ENCODE results near the gene ZNF638.

ZNF638 gene

DNA sequence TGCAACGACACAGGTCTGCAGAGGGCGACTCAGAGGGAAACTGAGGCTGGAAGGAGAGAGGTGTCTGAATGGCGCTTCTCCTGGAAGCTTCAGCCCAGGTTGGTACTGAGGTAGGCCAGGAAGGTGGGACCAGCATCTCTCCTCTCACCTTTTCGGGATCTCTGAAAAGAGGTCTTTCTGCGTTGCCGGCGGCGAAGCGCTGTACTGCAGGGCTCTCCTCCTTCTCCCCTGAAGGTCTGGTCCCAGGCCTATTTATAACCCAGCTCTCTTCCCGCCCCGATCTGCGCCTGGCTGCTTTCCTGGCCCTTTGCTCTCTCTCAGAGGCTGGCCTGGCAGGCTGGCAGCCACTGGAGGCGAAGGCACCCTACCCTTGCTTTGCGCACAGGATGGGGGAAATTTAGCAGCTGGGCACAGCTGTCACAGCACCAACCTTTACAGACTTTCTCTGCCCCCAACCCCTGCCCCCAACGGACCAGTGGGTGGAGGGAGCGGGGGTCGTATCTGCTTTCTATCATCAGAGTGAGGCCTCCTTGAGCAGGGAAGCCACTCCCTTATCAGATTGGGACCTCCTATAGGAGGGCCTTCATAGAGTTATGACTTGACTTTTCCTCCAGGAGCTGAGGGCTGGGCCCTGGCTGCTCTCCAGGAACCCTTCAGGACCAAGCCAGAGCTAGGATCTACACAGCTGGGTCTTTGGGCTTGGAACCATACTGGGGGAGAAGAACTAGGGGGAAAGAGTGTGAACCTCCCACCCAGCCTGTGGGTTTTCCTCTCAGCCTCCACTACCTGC, 122.8 kb downstream of the ZNF638 start:
- TF ChIP-seq, protein P1, sequence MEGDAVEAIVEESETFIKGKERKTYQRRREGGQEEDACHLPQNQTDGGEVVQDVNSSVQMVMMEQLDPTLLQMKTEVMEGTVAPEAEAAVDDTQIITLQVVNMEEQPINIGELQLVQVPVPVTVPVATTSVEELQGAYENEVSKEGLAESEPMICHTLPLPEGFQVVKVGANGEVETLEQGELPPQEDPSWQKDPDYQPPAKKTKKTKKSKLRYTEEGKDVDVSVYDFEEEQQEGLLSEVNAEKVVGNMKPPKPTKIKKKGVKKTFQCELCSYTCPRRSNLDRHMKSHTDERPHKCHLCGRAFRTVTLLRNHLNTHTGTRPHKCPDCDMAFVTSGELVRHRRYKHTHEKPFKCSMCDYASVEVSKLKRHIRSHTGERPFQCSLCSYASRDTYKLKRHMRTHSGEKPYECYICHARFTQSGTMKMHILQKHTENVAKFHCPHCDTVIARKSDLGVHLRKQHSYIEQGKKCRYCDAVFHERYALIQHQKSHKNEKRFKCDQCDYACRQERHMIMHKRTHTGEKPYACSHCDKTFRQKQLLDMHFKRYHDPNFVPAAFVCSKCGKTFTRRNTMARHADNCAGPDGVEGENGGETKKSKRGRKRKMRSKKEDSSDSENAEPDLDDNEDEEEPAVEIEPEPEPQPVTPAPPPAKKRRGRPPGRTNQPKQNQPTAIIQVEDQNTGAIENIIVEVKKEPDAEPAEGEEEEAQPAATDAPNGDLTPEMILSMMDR (IDR thresholded peaks at IDR 0.05; ENCODE audit: poor library complexity, severe bottlenecking): no peak
- no peak for DNase-seq (ENCODE audit: low spot score)
- no peaks in the 10 kb centered on the region for H3K27me3 ChIP-seq (ENCODE audit: insufficient read depth, poor library complexity, severe bottlenecking)
- no peak overlapping the region for H3K27ac ChIP-seq (ENCODE audit: poor library complexity, severe bottlenecking)
- no peaks in the 10 kb centered on the region for H3K9me3 ChIP-seq (ENCODE audit: severe bottlenecking)
- no peaks in the 10 kb centered on the region for H3K36me3 ChIP-seq (ENCODE audit: low read depth)
- no peak for ATAC-seq (ENCODE audit: low read depth)
- H3K4me3 ChIP-seq (ENCODE audit: severe bottlenecking): no peak overlapping the region
- H3K4me1 ChIP-seq (ENCODE audit: insufficient read depth, poor library complexity, severe bottlenecking): peaks cover 6% of the 10 kb centered on the region

DNA sequence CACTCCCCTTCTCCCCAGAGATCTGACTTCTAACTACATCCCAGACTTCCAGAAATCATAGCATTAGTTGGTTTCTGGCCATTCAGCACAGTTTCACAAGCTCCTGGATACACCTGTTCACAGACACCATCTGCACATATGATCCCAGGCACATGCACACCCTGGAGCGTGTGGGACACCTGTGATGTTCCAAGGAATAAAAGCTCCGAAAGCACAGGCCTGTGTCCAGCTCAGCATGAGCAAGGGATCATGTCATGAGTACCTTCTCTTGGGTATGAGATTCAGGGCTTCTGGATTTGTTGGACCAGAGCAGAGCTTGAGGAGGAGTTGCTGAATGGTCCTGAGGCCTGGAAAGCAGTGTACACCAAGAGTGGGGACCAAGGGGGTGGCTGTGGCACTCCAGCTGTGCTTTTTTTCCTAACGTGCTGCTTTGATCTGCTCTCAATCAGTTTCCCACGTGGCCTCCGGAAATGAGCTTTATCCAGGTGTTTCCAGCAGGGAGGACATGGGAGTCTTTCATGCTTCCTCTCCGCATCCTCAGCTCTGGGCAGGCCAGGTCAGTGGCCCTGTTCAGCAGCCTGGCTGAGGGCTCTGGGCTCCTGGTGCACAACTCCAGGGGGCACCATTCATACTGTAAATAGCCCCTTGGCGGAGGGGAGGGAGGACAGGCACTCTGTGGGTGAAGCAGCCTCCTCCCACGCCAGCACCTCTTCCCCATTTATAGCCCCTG, 123.6 kb downstream of the ZNF638 start:
- H3K36me3 ChIP-seq (ENCODE audit: low read depth): no peaks in the 10 kb centered on the region
- peaks cover 6% of the 10 kb centered on the region for H3K4me1 ChIP-seq (ENCODE audit: insufficient read depth, poor library complexity, severe bottlenecking)
- H3K4me3 ChIP-seq (ENCODE audit: severe bottlenecking): no peak overlapping the region
- TF ChIP-seq, protein P1 (IDR thresholded peaks at IDR 0.05; ENCODE audit: poor library complexity, severe bottlenecking): no peak
- ATAC-seq (ENCODE audit: low read depth) (no peak), DNase-seq (ENCODE audit: low spot score) (no peak)
- no peaks in the 10 kb centered on the region for H3K9me3 ChIP-seq (ENCODE audit: severe bottlenecking)
- no peaks in the 10 kb centered on the region for H3K27me3 ChIP-seq (ENCODE audit: insufficient read depth, poor library complexity, severe bottlenecking)
- H3K27ac ChIP-seq (ENCODE audit: poor library complexity, severe bottlenecking): no peak overlapping the region

DNA sequence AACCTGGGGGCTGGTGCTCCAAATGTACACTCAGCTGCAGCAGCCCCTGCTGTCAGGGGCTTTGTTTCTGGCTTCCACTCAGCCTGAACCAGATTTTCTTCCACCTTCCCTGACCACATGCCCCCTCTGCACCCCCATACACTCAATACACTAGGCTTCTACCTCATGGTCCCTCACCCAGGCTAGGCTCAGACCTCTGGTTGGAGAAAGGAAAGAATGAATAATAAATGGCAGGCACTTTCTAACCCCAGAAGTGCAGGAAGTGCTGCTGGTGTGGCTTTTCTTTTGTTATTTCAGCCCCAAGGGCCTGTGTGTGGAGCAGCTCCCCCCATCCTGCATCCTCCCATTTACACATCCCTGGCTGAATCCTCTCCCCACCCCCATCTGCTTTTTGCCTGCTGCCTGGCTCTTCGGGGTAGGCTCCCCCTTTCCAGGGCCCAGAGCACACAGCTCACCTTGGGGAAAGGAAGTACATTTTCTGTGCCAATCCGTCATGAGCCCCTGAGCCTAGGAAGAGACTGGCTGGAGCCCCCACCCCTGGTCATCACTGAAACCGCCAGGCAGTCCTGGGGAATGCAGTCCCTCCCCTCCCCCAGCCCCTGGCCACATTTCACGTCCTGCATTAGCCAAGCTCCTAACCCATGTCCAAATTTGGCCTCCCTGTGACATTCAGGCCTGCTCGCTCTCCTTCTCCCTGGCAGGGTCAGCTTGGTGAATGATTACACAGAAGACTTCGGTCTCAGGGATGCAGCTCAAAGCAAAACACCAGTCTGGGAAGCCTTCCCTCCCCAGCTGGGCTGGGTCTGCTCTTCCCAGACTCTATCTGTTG, 124.4 kb downstream of the ZNF638 start:
- H3K4me3 ChIP-seq (ENCODE audit: severe bottlenecking): no peak overlapping the region

DNA sequence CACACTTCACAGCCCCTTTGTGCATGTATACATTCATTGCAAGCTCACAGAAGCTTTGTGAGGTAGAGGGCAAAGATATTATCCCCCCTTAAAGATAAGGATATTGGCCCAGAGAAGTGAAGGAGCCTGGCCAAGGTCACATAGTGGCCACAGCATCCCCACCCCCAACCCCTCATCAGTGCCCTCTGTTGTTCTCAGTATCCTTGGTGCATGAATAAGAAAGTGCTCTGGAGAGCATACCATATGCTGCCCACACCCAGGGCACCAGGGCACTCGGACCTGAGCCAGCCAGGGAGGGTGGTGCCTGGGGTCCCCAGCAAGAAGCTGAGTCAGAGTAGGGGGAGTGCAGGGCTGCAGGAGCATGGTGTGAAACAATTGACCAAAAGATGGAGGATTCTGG, 125.0 kb downstream of the ZNF638 start:
- H3K27ac ChIP-seq (ENCODE audit: poor library complexity, severe bottlenecking): no peak overlapping the region
- H3K9me3 ChIP-seq (ENCODE audit: severe bottlenecking): no peaks in the 10 kb centered on the region
- H3K4me3 ChIP-seq (ENCODE audit: severe bottlenecking): no peak overlapping the region
- H3K36me3 ChIP-seq (ENCODE audit: low read depth): no peaks in the 10 kb centered on the region
- no peak for DNase-seq (ENCODE audit: low spot score)
- no peaks in the 10 kb centered on the region for H3K27me3 ChIP-seq (ENCODE audit: insufficient read depth, poor library complexity, severe bottlenecking)
- TF ChIP-seq, protein P1 (IDR thresholded peaks at IDR 0.05; ENCODE audit: poor library complexity, severe bottlenecking): no peak
- H3K4me1 ChIP-seq (ENCODE audit: insufficient read depth, poor library complexity, severe bottlenecking): peaks cover 6% of the 10 kb centered on the region
- no peak for ATAC-seq (ENCODE audit: low read depth)

More for the DNA sequence above, 124.4 kb downstream of the ZNF638 start:
- DNase-seq (ENCODE audit: low spot score): no peak
- Histone ChIP-seq H3K27ac (ENCODE audit: poor library complexity, severe bottlenecking) (no peak overlapping the region), H3K36me3 (ENCODE audit: low read depth) (no peaks in the 10 kb centered on the region), H3K9me3 (ENCODE audit: severe bottlenecking) (no peaks in the 10 kb centered on the region), H3K4me1 (ENCODE audit: insufficient read depth, poor library complexity, severe bottlenecking) (peaks cover 6% of the 10 kb centered on the region), H3K27me3 (ENCODE audit: insufficient read depth, poor library complexity, severe bottlenecking) (no peaks in the 10 kb centered on the region)
- TF ChIP-seq, protein P1 (IDR thresholded peaks at IDR 0.05; ENCODE audit: poor library complexity, severe bottlenecking): no peak
- no peak for ATAC-seq (ENCODE audit: low read depth)

All from RWPE2 (cell line).